Fibroblast of skin of abdomen (primary cell): ENCODE results near the gene RARG. TPM values are rescaled to one million over a fixed set of nuclear protein-coding genes. Genes with fewer than 3 reads are reported as not detected.

Experiments used
- DNase-seq: peaks from one replicate; pipeline ENCODE4 v3.0.0-alpha.2; 2013
- polyA plus RNA-seq, 2 experiments: library from polyadenylated mRNA; unstranded; fragments of 120-200 nt; gene quantifications; one replicate each; pipeline ENCODE4 v1.2.1, GENCODE V29; 2013; ENCODE audit not compliant: insufficient read length in 2 of 2

Gene RARG
- 61.8 TPM for polyA plus RNA-seq (2013, experiment 1 of 2; ENCODE audit: insufficient read length)
- polyA plus RNA-seq (2013, experiment 2 of 2; ENCODE audit: insufficient read length) = 65.8 TPM

DNA sequence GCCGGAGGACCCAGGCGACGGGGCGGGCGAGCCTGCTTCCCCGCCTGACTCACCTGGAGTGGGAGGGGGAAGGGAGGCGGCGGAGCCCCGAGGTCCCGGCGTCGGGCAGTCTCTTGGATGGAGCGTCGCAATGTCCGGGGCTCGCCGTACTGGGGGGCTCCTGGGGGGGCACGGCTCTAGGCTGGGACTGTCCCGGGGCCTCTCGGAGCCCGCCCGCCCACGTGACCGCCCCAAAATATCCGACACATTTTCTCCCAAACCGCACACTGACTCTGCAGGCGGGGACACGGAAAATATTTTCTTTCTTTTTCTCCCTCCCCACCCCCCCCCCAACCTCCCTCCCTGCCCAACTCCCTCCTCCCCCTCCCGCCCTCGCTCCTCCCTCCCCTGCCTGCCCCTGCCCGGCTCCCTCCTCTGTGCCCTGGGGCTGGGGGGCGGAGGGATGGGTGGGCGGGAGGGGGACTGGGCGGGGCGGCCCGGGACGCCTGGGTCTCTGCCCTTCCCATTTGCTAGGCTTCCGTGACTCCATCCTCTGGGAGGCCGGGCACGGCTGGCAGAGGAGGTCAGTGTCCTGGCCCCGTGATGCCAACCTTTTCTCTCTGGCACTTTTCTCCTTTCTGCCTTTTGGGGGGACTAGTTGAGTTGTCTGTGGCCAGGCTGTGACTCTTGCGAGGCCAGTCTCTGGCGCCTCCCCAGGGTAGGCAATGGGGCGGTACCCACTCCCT, at the start of gene RARG:
Gene RARG (minus strand): TSS at position 289 of the 725 bp plus-strand sequence. CDS start 4,664 bp downstream, outside the sequence.
- peak; percentile 66 for DNase-seq

DNA sequence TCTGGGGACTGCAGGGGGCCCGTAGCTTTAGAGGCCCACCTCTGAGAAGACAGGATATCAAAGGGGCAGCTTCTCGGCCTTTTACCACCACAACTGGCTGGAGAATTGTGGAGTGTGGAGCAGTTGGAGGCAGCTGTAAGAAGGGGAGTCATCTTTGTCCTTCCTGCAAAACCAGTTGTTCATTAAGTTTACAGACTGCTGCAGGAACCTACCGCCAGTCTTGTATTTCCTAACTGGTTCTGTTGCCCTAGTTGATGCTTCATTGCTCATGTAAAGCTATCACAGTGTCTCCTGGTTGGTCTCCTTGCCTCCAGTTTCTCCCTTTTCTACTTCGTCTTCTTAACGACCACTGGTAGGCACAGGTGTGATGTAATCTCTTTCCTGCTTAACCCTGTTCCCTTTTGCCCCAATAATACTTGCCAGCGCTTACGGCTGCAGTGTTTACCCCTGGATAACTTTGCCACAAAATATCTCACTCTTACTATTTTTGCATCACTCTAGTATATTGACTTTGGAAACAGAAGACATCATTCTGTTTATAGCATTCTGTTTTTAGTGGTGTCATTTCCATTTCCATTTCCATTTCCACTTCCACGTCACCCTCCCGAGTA, 48.0 kb upstream of the RARG start:
- DNase-seq = no peak

DNA sequence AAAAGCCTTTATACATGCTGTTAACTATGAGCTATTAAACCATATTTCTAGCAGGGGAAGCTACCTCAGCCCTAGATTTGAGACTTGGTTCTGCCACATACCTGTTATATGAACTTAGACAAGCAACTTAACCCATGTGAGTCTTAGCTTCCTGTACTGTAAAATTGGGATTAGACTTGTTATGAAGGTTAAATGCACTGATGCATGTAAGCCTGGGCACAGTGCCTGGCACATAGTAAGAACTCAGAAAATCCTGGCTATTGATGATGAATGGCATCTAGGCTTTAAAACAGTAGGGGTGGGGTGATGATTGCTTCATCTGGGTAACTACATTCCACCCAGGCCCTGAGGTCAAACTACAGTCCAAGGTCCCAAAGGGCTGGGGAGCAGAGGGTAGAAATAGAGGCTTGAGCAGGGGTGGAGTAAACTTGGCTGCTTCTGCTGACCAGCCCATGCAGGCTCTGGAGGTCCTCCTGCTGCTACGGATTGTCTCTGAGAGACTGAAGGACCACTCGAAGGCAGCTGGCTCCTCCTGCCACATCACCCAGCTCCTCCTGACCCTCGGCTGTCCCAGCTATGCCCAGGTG, 47.4 kb upstream of the RARG start:
- no peak for DNase-seq

DNA sequence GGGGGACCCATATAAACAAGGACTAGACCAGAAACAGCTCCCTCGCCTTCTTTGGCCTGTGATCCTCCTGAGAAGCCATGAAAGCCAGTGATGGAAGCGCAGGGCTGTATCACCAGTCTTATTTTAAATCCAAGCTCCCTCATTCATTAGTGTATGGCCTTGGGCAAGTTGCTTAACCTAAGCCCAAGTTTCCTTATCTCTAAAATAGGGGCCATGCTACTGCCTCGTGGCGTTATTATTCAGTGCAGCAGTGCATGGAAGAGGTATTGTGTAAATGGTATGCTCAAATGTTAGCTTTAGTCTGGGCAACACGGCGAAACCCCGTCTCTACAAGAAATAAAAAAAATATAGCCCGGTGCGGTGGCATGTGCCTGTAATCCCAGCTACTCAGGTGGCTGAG, 46.0 kb upstream of the RARG start:
- no peak for DNase-seq

DNA sequence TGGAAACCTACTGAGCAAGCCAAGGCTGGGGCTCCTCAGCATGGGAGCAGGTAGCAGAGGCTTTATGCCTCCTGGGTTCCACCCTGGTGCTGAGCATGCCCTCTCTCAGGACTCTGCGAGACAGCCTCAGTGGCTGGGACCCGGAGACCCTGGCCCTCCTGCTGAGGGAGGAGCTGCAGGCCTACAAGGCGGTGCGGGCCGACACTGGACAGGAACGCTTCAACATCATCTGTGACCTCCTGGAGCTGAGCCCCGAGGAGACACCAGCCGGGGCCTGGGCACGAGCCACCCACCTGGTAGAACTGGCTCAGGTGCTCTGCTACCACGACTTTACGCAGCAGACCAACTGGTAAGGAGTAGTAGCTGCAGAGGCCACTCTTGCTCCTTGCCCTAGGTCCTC, 44.5 kb upstream of the RARG start:
- DNase-seq = no peak

DNA sequence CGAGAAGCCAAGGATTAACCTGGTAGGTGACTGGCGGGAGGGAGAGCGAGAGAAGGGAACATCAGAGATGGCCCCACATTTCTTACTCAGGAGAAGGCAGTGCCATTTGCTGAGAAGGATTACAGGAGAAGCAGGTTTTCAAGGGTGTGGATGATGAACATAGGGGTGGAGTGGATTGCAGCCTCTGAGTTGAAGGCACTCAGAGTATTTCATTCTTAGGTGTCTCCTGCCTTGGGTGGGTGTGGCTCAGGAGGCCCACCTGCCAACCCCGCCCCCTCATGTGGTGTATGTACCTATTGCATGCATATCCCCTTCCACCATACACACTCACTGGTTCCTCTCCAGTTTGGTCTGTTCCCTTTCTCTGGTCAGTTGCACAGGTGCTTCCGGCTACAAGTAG, 42.4 kb upstream of the RARG start:
- DNase-seq = no peak

DNA sequence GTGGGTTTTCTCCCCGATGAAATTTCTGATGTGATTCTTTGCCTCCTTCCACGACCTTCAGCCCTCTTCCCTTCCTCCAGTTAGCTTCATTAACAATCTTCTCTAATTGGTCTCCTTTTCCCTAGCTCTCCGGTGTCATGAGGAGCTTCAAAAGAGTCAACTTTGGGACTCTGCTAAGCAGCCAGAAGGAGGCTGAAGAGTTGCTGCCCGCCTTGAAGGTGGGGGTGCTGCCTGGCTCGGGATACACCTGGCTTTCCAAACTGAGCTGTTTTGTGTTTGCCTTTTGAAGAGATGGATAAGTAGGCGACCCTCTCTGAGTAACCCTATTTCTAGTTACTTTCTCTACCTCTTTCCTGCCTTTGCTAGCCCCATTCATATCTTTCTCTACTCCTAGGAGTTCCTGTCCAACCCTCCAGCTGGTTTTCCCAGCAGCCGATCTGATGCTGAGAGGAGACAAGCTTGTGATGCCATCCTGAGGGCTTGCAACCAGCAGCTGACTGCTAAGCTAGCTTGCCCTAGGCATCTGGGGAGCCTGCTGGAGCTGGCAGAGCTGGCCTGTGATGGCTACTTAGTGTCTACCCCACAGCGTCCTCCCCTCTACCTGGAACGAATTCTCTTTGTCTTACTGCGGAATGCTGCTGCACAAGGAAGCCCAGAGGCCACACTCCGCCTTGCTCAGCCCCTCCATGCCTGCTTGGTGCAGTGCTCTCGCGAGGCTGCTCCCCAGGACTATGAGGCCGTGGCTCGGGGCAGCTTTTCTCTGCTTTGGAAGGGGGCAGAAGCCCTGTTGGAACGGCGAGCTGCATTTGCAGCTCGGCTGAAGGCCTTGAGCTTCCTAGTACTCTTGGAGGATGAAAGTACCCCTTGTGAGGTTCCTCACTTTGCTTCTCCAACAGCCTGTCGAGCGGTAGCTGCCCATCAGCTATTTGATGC, 36.9 kb upstream of the RARG start:
- DNase-seq = no peak

DNA sequence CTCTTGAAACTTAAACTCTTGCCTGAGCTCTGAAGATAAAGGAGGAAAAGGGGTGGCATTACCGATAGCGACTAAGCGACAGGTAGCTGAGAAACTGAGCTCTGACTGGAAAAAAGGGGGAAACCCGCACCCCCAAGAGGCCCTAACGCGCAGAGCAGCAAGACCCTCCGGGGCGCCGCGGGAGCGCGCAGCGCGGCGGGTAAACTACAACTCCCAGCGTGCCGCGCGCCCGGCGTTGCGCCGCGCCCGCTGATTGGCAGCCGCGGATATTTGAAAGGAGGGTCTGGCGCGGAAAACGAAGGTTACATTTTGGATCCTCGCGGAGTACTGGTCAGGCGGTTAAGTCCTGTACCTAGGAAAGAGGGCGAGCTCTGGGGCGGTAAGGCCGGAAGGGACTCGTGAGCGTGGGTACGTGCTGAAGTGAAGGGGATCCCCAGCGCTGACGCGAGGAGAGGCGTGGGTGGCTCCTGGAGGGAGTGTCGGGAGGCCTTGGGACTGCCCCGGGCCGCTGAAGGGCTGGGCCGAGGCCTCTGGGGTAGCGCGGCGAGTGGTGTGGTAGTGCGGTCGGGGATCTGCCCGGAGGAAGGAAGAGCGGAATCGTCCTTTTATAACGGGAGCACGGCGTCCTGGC, 36.1 kb upstream of the RARG start, which contains the start of gene ESPL1:
Gene ESPL1 (plus strand): TSS at position 301 of the 631 bp plus-strand sequence. CDS start 468 bp downstream, outside the sequence.
- peak; percentile 73 for DNase-seq

DNA sequence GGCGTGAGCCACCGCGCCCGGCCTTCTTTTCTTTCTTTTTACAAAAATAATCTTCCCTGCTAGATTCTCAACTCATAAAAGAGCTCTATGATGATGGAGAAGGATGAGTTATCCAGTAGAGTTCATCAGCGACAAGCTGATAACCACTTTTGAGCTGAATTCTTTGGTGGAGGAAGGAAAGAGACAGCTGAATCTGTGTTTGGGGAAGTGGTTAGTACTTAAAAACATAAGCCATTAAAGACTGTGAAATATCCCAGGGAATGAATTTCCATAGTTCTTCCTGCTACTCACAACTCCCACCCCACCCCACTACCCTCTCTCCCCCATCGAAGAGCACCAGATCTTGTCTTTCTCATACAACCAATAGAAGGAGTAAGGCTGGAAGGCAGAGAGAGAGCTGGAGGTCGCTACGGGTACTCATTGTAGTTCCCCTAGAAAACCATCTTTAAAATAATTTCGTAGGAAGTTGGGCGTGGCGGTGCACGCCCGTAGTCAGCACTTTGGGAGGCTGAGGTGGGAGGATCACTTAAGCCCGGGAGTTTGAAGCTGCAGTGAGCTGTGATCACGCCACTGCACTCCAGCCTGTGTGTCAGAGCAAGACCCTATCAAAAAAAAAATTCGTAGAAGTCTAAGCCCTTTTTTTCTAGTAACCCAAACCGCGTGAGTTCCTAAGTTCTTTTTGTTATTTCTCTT, 35.4 kb upstream of the RARG start:
- no peak for DNase-seq

DNA sequence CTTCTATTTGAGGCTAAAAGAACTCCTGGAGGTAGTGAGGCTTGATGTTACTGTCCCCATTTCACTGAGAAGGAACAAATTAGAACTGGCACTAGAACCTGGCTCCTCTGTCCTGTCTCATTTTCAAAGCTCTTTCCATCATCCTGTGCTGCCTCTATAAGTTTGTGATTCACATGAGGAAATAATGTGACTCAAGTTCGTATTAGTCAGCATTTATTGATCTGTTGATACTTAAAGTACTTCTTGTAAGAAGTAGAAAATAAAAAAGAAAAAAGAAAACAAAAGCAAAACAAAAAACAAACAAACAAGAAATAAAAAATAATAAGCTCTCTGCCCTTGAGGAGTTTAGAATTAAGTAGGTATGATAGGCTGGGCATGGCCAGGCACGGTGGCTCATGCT, 33.8 kb upstream of the RARG start:
- DNase-seq = no peak

DNA sequence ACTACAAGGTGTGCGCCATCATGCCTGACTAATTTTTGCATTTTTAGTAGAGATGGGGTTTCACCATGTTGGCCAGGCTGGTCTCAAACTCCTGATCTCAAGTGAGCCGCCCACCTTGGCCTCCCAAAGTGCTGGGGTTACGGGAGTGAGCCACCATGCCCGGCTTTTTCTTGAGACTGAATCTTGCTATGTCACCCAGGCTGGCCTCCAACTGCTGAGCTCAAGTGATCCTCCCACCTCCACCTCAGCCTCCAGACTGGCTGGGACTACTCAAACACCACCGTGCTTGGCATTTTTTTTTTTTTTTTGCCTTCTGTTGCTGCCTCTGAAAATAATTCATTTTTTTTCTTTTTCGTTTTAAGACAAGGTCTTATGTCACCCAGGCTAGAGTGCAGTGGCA, 27.9 kb upstream of the RARG start:
- no peak for DNase-seq

DNA sequence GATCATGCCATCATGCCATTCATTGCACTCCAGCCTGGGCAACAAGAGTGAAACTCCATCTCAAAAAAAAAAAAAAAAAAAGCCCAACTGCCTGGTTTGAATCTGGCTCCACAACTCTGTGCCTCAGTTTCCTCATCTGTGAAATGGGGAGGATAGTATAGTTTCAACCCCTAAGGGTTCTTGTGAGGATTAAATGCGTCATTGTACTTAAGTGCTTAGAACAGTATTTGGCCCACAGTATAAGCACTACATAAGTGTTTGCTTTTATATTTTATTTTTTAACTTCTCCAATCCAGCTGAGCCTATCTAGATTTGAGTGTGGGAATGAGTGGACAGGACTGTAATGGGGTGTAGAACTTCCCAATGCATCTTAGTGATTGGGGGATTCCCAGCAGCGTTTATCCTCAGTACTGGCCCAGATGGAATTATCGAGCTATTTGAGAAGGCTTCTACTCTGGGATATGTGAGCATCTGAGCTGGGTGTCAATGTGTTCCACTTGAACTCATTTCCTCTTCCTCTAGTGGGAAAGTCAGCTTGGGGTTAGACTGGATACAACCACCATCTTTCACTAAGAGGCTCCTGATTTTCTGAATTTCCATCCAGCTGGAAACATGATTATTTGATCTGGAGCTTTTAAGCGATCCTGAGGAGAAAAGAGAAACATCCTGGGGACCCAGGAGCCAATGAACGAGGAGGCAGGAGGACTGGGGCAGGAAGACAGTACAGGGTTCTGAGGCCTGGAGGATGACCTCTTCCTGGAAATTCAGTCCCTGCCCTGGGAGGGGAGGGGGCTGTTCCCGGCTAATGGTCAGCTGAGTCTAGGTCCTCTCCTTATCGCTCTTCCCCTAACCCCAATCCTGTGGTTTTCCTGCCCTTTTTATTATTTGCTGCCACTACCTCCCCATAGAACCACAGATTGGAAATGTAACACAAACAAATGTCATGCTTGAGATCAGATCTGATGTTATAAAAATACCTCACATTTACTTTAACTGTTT, 26.8 kb upstream of the RARG start:
- DNase-seq = no peak

DNA sequence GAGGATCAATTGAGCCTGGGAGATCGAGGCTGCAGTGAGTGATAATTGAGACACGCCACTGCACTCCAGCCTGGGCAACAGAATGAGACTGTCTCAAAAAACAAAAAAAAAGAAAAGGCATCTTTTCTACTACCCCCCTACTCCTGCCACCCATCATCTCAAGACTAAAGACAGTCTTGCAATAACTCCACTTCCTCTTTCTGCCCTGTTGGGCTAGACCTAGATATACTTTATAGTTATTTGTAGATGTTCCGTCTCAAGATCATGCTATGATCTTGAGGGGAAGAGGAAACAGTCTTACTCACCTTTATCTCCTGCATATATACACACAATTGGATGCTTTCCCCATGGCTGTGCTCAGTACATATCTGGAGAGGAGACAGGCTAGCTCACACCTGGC, 24.0 kb upstream of the RARG start:
- no peak for DNase-seq

DNA sequence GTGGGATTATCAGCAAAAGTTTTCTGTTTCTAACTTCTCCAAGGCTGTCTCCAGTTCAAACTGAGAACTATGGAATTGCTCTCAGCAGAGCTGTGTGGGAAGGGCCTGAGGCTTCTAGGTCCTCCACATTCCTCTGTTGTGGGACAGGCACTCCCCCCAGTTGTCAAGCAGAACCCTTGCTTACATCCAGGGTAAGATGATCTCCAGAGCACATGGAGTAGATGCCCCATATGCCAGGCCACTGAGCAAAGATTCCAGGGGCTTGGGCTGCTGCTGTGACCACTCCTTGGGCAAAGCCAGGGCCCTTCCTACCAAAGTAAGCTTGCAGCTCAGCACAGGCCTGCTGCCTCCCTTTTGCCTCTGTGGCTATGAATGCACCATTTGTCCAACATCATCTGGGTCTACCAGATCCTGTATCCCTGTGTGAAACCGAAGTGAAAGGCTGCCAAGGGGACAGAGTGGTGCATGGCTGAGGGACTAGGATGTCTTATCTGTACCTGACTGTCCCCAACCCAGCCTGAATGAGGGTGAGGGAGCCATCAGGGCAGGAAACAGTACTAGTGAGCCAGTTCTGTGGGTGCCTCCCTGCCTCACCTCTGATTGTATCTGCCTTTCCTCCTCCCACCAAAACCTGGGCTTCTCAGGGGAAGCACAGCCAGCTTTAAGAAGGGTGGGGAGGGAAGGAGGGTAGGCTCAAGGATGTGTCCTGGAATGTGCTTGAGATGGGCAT, 23.0 kb upstream of the RARG start:
- DNase-seq = no peak

DNA sequence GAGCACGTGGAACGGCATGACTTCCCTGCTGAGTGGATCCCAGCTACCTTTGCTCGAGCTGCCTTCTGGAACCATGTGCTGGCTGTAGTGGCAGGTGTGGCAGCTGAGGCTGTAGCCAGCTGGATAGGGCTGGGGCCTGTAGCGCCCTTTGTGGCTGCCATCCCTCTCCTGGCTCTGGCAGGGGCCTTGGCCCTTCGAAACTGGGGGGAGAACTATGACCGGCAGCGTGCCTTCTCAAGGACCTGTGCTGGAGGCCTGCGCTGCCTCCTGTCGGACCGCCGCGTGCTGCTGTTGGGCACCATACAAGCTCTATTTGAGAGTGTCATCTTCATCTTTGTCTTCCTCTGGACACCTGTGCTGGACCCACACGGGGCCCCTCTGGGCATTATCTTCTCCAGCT, 21.3 kb upstream of the RARG start:
- no peak for DNase-seq

DNA sequence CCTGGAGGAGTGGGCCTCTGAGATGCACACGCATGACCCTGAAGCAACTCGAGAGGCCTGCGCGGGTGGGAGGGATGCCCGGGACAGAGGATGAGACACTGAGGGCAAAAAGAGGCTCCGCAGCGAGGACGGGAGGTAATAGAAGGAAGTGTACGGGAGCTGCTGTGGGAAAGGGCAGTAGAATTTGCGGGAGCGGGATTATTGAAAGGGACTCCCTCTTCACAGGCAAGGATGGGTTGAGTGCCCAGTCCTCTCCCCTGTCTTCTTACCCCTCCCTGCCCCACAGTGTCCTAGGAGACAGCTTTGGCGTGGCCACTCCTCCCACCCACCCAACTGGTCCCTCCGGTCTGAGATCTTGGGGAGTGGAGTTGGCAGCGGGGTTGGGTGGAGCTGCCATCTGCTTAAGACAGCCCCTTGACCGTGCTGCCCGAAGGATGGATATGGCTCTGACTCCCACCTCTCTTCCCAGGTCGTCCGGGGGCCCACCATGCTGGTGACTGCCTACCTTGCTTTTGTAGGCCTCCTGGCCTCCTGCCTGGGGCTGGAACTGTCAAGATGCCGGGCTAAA, 20.4 kb upstream of the RARG start:
- no peak for DNase-seq

DNA sequence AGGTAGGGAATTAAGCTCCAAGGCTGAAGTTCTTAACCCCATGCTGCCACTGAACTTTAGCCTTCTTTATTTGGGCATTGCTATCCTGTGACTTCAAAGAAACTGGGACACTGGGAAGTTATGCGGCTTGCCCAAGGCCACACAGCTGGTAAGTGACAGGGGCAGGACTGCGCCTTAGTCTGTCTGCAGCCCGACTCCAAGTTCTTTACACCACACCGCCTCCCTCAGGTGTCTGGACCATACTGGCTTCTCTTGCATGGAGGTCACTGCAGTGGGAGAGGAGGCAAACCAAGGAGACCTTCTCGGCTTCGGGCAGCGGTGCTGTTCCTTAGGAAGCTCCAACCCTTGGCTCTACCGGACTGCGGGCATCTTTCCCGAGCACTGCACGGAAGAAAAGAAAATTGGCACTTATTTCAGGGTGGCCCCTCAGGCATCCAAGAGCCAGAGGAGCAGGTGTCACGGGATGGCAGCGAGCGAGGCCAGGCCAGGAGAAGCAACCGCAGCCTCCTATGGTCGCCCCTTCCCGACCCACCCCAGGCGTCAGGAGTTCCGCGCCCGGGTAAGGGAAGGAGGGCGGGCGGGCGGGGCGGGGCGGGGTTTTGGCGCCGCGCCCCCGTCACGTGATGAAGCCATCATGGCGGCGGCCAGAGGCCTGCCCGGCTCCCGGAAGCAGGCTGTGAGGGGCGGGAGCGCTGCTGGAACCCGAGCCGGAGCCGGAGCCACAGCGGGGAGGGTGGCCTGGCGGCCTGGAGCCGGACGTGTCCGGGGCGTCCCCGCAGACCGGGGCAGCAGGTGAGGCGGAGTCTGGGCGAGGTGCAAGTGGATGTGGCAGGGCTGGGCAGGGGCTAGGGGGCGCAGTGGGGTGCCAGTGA, 19.7 kb upstream of the RARG start:
- DNase-seq = peak; percentile 72

DNA sequence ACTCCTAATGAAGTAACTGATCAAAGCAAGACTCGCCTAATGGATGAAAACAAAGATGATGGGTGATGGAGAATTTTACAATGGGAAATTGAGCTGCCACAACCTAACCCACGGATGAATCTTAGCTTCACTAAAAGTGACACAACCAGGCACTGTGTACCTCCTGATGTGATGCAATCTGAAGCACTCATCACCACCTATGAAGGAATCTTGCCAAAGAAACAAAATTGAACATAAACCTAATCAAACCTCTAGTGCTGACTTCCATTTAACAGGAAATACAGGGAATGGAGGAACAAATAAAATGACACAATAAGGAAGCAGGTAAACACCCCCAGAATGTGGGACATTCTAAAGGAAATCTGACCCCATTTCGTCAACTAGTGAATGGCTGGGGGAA, 13.3 kb upstream of the RARG start:
- no peak for DNase-seq
